CD14-positive monocyte (primary cell): Measurements from ENCODE around the gene BMS1. TPM values are rescaled to one million over a fixed set of nuclear protein-coding genes. Genes with fewer than 3 reads are reported as not detected.
A peak's percentile ranks its signal among the peaks of the same experiment; 100 is the strongest.
"Not testable (repeated sequence)": the region's sequence is repeated elsewhere in the genome, so short reads cannot be mapped to it uniquely, and the experiment has no call there.

Experiments
- DNase-seq, 3 donors: peaks; one replicate each; pipeline ENCODE4 v3.0.0-alpha.2; 2011 to 2022
- H2AFZ ChIP-seq: 2 replicates; pipeline ENCODE4 v1.6.0; 2012; ENCODE audit warnings: mild to moderate bottlenecking, low read depth, low read length, inconsistent platforms; ENCODE audit not compliant: insufficient read depth, poor library complexity, severe bottlenecking
- H3K27ac ChIP-seq, 2 donors: 1 replicate in 1 of 2; 2 replicates in 1 of 2; pipeline ENCODE4 v1.5.1; 2012 to 2013; ENCODE audit warnings: low read length in 2 of 2, control low read depth in 1 of 2, inconsistent platforms in 1 of 2, low read depth in 1 of 2, mild to moderate bottlenecking in 1 of 2
- H3K27me3 ChIP-seq, 2 donors: one replicate each; pipeline versions ENCODE4 v1.6.0 to v1.6.1; 2011 to 2013; ENCODE audit warnings: low read length in 2 of 2; ENCODE audit not compliant: control insufficient read depth in 2 of 2, insufficient read depth in 2 of 2
- H3K36me3 ChIP-seq, 2 donors: replicated peaks in 1 of 2; 1 replicate in 1 of 2; 2 replicates in 1 of 2; pipeline versions ENCODE4 v1.5.1 to v1.6.1; 2012 to 2013; ENCODE audit warnings: low read length in 2 of 2, control low read depth in 1 of 2, inconsistent platforms in 1 of 2, mild to moderate bottlenecking in 1 of 2; ENCODE audit not compliant: insufficient read depth in 2 of 2, control insufficient read depth in 1 of 2
- H3K4me1 ChIP-seq, 2 donors: 1 replicate in 1 of 2; 2 replicates in 1 of 2; pipeline versions ENCODE4 v1.5.1 to v1.6.1; 2012 to 2013; ENCODE audit warnings: low read length in 2 of 2, control low read depth in 1 of 2, inconsistent platforms in 1 of 2, mild to moderate bottlenecking in 1 of 2, moderate library complexity in 1 of 2; ENCODE audit not compliant: insufficient read depth in 2 of 2, control insufficient read depth in 1 of 2
- H3K4me2 ChIP-seq: replicated peaks from 2 replicates; pipeline ENCODE3; 2012; ENCODE audit warnings: low read length, moderate library complexity, mild to moderate bottlenecking; ENCODE audit not compliant: poor library complexity, severe bottlenecking; ENCODE audit errors: extremely low read depth
- H3K4me3 ChIP-seq, 3 experiments: fragments of 200-600 bp in 1 of 3; sonication (generic) in 1 of 3; replicated peaks in 1 of 3; 1 replicate in 2 of 3; 2 replicates in 1 of 3; pipeline ENCODE4 v1.5.1; 2011 to 2013; ENCODE audit warnings: low read length in 3 of 3, mild to moderate bottlenecking in 3 of 3, control low read depth in 2 of 3, low read depth in 2 of 3, inconsistent platforms in 1 of 3, moderate library complexity in 1 of 3
- H3K79me2 ChIP-seq: 2 replicates; pipeline ENCODE4 v1.6.0; 2012; ENCODE audit warnings: mild to moderate bottlenecking, control low read depth, inconsistent platforms, low read length, moderate library complexity; ENCODE audit not compliant: insufficient read depth
- H3K9ac ChIP-seq: 2 replicates; pipeline ENCODE4 v1.6.0; 2017; ENCODE audit warnings: low read length, mild to moderate bottlenecking; ENCODE audit not compliant: insufficient read depth, poor library complexity, severe bottlenecking
- H3K9me3 ChIP-seq, 2 donors: replicated peaks in 1 of 2; 1 replicate in 1 of 2; 2 replicates in 1 of 2; pipeline versions ENCODE4 v1.5.1 to v1.6.1; 2012 to 2013; ENCODE audit warnings: low read length in 2 of 2, control low read depth in 1 of 2; ENCODE audit not compliant: control insufficient read depth in 1 of 2, insufficient read depth in 1 of 2
- H4K20me1 ChIP-seq: 2 replicates; pipeline ENCODE4 v1.6.0; 2012; ENCODE audit warnings: mild to moderate bottlenecking, low read length, control low read depth, moderate library complexity; ENCODE audit not compliant: insufficient read depth
- H3K27ac Mint-ChIP-seq, 7 donors: one replicate each; pipeline ENCODE4 v1.8.0; 2020; ENCODE audit warnings: mild to moderate bottlenecking in 7 of 7, mixed read lengths in 7 of 7, moderate library complexity in 6 of 7, inconsistent platforms in 2 of 7
- H3K27me3 Mint-ChIP-seq, 3 donors: one replicate each; pipeline ENCODE4 v1.8.0; 2021 to 2022; ENCODE audit warnings: low read depth in 3 of 3, mild to moderate bottlenecking in 3 of 3, mixed read lengths in 3 of 3, moderate library complexity in 3 of 3, inconsistent platforms in 1 of 3
- H3K36me3 Mint-ChIP-seq, 2 donors: one replicate each; pipeline ENCODE4 v1.8.0; 2020; ENCODE audit warnings: mixed read lengths in 2 of 2, inconsistent platforms in 1 of 2, mild to moderate bottlenecking in 1 of 2
- H3K4me1 Mint-ChIP-seq: one replicate; pipeline ENCODE4 v1.8.0; 2020; ENCODE audit warnings: mild to moderate bottlenecking, mixed read lengths
- H3K4me3 Mint-ChIP-seq, 2 donors: one replicate each; pipeline ENCODE4 v1.8.0; 2020; ENCODE audit warnings: mild to moderate bottlenecking in 2 of 2, mixed read lengths in 2 of 2, moderate library complexity in 1 of 2
- H3K9me3 Mint-ChIP-seq, 7 donors: one replicate each; pipeline ENCODE4 v1.8.0; 2020 to 2022; ENCODE audit warnings: mixed read lengths in 7 of 7, mild to moderate bottlenecking in 6 of 7, moderate library complexity in 6 of 7, inconsistent platforms in 2 of 7
- WGBS: methylation state at CpG from one replicate; pipeline ENCODE4 v1.1.5; 2013; ENCODE audit warnings: missing lambda C conversion rate; ENCODE audit not compliant: insufficient coverage; 5-methylcytosine and 5-hydroxymethylcytosine counted together
- intact Hi-C, 2 donors: fragments of 100-400 bp; cut with micrococcal nuclease; formaldehyde crosslinking; loops; one replicate each; pipeline versions ENCODE4 v1.15.0 to v1.15.1; 2023
- polyA plus RNA-seq, 3 donors: library from polyadenylated mRNA; depleted of rRNA in 1 of 3; unstranded in 2 of 3; stranded (reverse) in 1 of 3; fragments of 300-500 nt in 2 of 3; fragments of >200 nt in 1 of 3; fragmentation: Illumina TruSeq in 2 of 3; gene quantifications; 1 replicate in 2 of 3; 2 replicates in 1 of 3; pipeline ENCODE4 v1.2.3, GENCODE V29; 2012 to 2021
- TF ChIP-seq, protein P1 (sequence below): fragments of 200-600 bp; IDR thresholded peaks from one replicate; pipeline ENCODE4 v1.8.0; 2022; ENCODE audit warnings: antibody characterized with exemption, mild to moderate bottlenecking

The BMS1 gene
- polyA plus RNA-seq, 3 donors: 2.4 to 4.6 (median 2.9) TPM

DNA sequence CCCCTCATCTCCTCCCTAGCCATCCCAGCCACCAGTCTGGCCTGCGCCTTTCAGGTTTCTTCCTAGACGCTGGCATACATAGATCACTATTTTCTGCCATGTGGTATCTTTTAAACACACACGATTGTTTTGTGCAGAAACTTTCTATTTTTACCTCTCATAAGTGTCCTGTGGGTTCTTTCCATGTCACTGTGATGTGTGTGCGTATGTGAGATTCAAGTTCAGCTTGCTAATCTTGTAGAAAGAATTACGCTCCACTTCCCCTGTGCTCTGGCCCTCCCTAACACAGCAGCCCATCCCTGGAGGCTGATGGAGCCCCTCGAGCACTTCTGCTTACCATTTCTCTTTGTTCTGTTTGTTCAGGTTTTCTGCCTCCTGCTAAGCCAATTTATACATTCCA, 80.2 kb downstream of the BMS1 start:
- peaks cover 12 to 20% of the 10 kb centered on the region in 2 donors for H3K4me1 ChIP-seq
- not testable (repeated sequence) for H3K9me3 Mint-ChIP-seq, H3K27ac Mint-ChIP-seq, H3K27ac ChIP-seq, H3K36me3 Mint-ChIP-seq, H2AFZ ChIP-seq, H3K4me2 ChIP-seq, H3K4me3 Mint-ChIP-seq, H3K9ac ChIP-seq, H3K79me2 ChIP-seq, H3K4me3 ChIP-seq, H3K9me3 ChIP-seq, H3K36me3 ChIP-seq, H4K20me1 ChIP-seq, DNase-seq
- intact Hi-C loops: loop anchor here (10.0 kb wide), 3 partner anchors 342 to 612 kb away; no protein-coding TSS in a partner anchor
- Mint-ChIP-seq H3K4me1 (peaks cover 16% of the 10 kb centered on the region), H3K27me3 (peaks cover 13 to 26% (median 15%) of the 10 kb centered on the region in 3 donors)
- WGBS: no CpG with 5 or more reads among the region's 6 CpGs
- peaks cover 0 to 13% of the 10 kb centered on the region in 2 donors for H3K27me3 ChIP-seq

DNA sequence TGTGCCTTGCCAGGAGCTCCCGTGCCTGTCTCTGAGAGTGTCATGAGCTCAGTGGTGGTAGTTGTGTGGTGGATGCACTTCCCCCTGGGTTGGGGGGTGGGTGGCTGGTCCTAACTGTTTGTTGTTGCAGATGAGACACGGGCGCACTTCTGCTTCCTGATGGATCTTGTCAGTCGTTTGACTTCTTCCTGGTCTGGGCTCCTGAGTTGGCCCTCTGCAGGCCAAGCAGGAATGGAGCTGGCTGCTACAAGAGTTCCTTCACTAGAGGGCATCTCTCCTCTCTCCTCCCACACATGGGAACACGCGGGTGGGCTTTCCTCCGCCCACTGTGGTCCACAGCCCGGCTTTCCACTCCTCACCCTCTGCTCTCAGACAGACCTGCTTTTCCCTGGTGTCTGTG, 82.0 kb downstream of the BMS1 start:
- no peaks in the 10 kb centered on the region for H4K20me1 ChIP-seq
- H3K79me2 ChIP-seq: no peaks in the 10 kb centered on the region
- H3K9ac ChIP-seq: no peak overlapping the region
- peaks cover 12 to 20% of the 10 kb centered on the region in 2 donors for H3K4me1 ChIP-seq
- intact Hi-C loops: loop anchor here (10.0 kb wide), 3 partner anchors 340 to 610 kb away; no protein-coding TSS in a partner anchor
- peaks cover 0 to 5% (median 0%) of the 10 kb centered on the region in 7 donors for H3K9me3 Mint-ChIP-seq
- no peak overlapping the region for H3K27ac ChIP-seq
- peak; percentile 4 to 63 (median 18) for DNase-seq
- no peak overlapping the region for H3K27ac Mint-ChIP-seq
- H3K4me3 Mint-ChIP-seq: peak overlapping the region in 1 of 2 donors; percentile 17
- 0% methylated on average over 4 of the region's 8 CpGs for WGBS
- peaks cover 16% of the 10 kb centered on the region for H3K4me1 Mint-ChIP-seq
- H3K27me3 ChIP-seq: peaks cover 0 to 13% of the 10 kb centered on the region in 2 donors
- H3K9me3 ChIP-seq: no peaks in the 10 kb centered on the region
- H3K36me3 ChIP-seq: no peaks in the 10 kb centered on the region
- H3K36me3 Mint-ChIP-seq: no peaks in the 10 kb centered on the region
- peak overlapping the region; percentile 27 for H2AFZ ChIP-seq
- H3K27me3 Mint-ChIP-seq: peaks cover 15 to 26% (median 16%) of the 10 kb centered on the region in 3 donors
- H3K4me2 ChIP-seq: no peak overlapping the region
- TF ChIP-seq, protein P1, sequence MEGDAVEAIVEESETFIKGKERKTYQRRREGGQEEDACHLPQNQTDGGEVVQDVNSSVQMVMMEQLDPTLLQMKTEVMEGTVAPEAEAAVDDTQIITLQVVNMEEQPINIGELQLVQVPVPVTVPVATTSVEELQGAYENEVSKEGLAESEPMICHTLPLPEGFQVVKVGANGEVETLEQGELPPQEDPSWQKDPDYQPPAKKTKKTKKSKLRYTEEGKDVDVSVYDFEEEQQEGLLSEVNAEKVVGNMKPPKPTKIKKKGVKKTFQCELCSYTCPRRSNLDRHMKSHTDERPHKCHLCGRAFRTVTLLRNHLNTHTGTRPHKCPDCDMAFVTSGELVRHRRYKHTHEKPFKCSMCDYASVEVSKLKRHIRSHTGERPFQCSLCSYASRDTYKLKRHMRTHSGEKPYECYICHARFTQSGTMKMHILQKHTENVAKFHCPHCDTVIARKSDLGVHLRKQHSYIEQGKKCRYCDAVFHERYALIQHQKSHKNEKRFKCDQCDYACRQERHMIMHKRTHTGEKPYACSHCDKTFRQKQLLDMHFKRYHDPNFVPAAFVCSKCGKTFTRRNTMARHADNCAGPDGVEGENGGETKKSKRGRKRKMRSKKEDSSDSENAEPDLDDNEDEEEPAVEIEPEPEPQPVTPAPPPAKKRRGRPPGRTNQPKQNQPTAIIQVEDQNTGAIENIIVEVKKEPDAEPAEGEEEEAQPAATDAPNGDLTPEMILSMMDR: no peak
- H3K4me3 ChIP-seq: no peak overlapping the region
